Measurements from ENCODE around the gene PHLDA1. TPM values are rescaled to one million over a fixed set of nuclear protein-coding genes. Genes with fewer than 3 reads are reported as not detected.

The PHLDA1 gene
- total RNA-seq = 1 to 10 TPM; 4.2 to 8.4 (median 7.0) TPM

DNA sequence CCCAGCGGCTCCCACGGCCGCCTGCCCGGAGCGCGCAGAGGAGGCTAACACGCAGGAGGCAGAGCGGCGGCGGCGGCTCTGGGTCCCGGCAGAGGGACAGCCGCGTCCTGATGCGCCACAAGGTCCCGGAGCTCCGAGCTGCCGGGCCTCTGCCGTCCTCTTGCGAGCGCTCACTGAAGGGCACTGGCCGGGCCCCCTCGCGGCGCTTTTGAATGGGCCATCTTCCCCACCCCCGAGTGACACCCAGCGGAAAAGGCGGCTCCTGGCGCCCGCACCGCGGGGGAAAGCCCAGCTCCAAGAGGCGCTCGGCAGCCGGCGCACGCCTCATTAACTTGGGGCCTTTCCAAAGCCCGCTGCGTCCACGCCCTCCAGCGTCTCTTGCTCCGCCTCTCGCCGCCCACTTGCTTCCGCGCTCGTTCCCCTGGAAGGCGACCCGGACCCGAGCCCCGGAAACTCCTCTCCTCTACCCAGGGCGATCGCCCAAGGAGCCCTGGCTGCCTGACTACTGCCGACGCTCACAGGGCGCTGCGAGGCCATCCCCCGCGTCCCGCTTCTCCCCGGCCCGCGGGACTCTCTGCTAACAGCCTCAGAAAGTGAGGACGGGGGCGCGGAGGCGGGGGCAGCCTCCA lies at the start of gene PHLDA1:
PHLDA1 (minus strand) TSS at position 363 of the 629 bp plus-strand sequence.
- in situ Hi-C loops (cut with MboI; ENCODE audit: low pct_ligation_motif_present in 1 of 4, low pct_unique_long_range_greater_than_20kb in 1 of 4, low sequenced_read_pairs in 3 of 4) (loop anchor here in 2 of 4 donors (10.0 to 25.0 kb wide), 3 partner anchors 217 to 497 kb away; no protein-coding TSS in a partner anchor), intact Hi-C loops (cut with DNase I; ENCODE audit: low total_unique reads) (no loop called here)
- H3K4me3 ChIP-seq = peak within 1 kb of the TSS; percentile 55 to 91 (median 72)
- H3K27ac ChIP-seq = peak within 1 kb of the TSS; percentile 91 to 96 (median 92)
- peaks cover 14% of the 10 kb centered on the region for H3K27me3 ChIP-seq
- peaks cover 0 to 40% (median 12%) of the 10 kb centered on the region in 4 donors for H3K4me1 ChIP-seq
- no peak for TF ChIP-seq EP300 (IDR thresholded peaks at IDR 0.05; ENCODE audit: low read depth)
- TF ChIP-seq POLR2AphosphoS5 (IDR thresholded peaks at IDR 0.05) = peak; percentile 58 to 83 (median 80)
- TF ChIP-seq, protein P1, sequence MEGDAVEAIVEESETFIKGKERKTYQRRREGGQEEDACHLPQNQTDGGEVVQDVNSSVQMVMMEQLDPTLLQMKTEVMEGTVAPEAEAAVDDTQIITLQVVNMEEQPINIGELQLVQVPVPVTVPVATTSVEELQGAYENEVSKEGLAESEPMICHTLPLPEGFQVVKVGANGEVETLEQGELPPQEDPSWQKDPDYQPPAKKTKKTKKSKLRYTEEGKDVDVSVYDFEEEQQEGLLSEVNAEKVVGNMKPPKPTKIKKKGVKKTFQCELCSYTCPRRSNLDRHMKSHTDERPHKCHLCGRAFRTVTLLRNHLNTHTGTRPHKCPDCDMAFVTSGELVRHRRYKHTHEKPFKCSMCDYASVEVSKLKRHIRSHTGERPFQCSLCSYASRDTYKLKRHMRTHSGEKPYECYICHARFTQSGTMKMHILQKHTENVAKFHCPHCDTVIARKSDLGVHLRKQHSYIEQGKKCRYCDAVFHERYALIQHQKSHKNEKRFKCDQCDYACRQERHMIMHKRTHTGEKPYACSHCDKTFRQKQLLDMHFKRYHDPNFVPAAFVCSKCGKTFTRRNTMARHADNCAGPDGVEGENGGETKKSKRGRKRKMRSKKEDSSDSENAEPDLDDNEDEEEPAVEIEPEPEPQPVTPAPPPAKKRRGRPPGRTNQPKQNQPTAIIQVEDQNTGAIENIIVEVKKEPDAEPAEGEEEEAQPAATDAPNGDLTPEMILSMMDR (IDR thresholded peaks at IDR 0.05) = peak; percentile 40 to 70 (median 52)
- peak; percentile 81 for TF ChIP-seq POLR2A (IDR thresholded peaks at IDR 0.05)
- peak; percentile 91 for DNase-seq
- WGBS, 2 donors (ENCODE audit: low coverage in 1 of 2) = 0 to 2% methylated on average over 10 to 25 of the region's 67 CpGs
- no peaks in the 10 kb centered on the region for H3K36me3 ChIP-seq
- H3K9me3 ChIP-seq = no peaks in the 10 kb centered on the region

GRCh38 chr12:76080729-76081415 lies 49.3 kb upstream of the PHLDA1 start:
- no peaks in the 10 kb centered on the region for H3K36me3 ChIP-seq
- intact Hi-C loops (cut with DNase I; ENCODE audit: low total_unique reads) = no loop called here
- H3K4me1 ChIP-seq = peaks cover 0 to 32% (median 19%) of the 10 kb centered on the region in 4 donors
- DNase-seq = no peak
- 81% methylated on average over 5 to 6 of the region's 6 CpGs for WGBS, 2 donors (ENCODE audit: low coverage in 1 of 2)
- H3K27me3 ChIP-seq = no peaks in the 10 kb centered on the region
- H3K4me3 ChIP-seq = no peak overlapping the region
- TF ChIP-seq, protein P1 (IDR thresholded peaks at IDR 0.05) = no peak
- no peak for TF ChIP-seq POLR2A (IDR thresholded peaks at IDR 0.05)
- no peak for TF ChIP-seq EP300 (IDR thresholded peaks at IDR 0.05; ENCODE audit: low read depth)
- TF ChIP-seq POLR2AphosphoS5 (IDR thresholded peaks at IDR 0.05) = no peak
- H3K27ac ChIP-seq = no peak overlapping the region
- in situ Hi-C loops (cut with MboI; ENCODE audit: low pct_ligation_motif_present in 1 of 4, low pct_unique_long_range_greater_than_20kb in 1 of 4, low sequenced_read_pairs in 3 of 4) = loop anchor here in 2 of 4 donors (25.0 kb wide), 1 partner anchor 481 kb away; the partner anchor contains the start of gene OSBPL8 (in 2 of the 2)
- peaks cover 0 to 10% of the 10 kb centered on the region in 2 donors for H3K9me3 ChIP-seq

- H3K27ac ChIP-seq = no peak overlapping the region
- H3K36me3 ChIP-seq = no peaks in the 10 kb centered on the region
- no peak for DNase-seq
- in situ Hi-C loops (cut with MboI; ENCODE audit: low pct_ligation_motif_present in 1 of 4, low pct_unique_long_range_greater_than_20kb in 1 of 4, low sequenced_read_pairs in 3 of 4) = loop anchor here in 2 of 4 donors (25.0 kb wide), 1 partner anchor 482 kb away; the partner anchor contains the start of gene OSBPL8 (in 2 of the 2)
- no peak for TF ChIP-seq EP300 (IDR thresholded peaks at IDR 0.05; ENCODE audit: low read depth)
- TF ChIP-seq, protein P1 (IDR thresholded peaks at IDR 0.05) = no peak
- no peak for TF ChIP-seq POLR2AphosphoS5 (IDR thresholded peaks at IDR 0.05)
- TF ChIP-seq POLR2A (IDR thresholded peaks at IDR 0.05) = no peak
- peaks cover 0 to 10% of the 10 kb centered on the region in 2 donors for H3K9me3 ChIP-seq
- H3K27me3 ChIP-seq = no peaks in the 10 kb centered on the region
- no peak overlapping the region for H3K4me3 ChIP-seq
- H3K4me1 ChIP-seq = peaks cover 0 to 25% (median 15%) of the 10 kb centered on the region in 4 donors
- intact Hi-C loops (cut with DNase I; ENCODE audit: low total_unique reads) = no loop called here
- WGBS, 2 donors (ENCODE audit: low coverage in 1 of 2) = 73 to 76% methylated on average over 1 to 2 of the region's 2 CpGs
These were observed 48.6 kb upstream of the PHLDA1 start for GRCh38 chr12:76080017-76080728.

Data from transverse colon (tissue), 4 donors.